Smooth muscle cell (in vitro differentiated cells): ENCODE results near the gene DLEC1. TPM values are rescaled to one million over a fixed set of nuclear protein-coding genes. Genes with fewer than 3 reads are reported as not detected.

Source experiments
- DNase-seq: peaks from one replicate; lab custom pipeline; 2025; ENCODE audit not compliant: unreplicated experiment; lab: John Stamatoyannopoulos, UW
- H2AFZ ChIP-seq: fragments of 200-600 bp; sonication (generic); 2 replicates; pipeline ENCODE4 v1.6.0; 2016; ENCODE audit warnings: antibody characterized with exemption, low read depth, mild to moderate bottlenecking
- H3F3A ChIP-seq: fragments of 200-600 bp; sonication (generic); 2 replicates; pipeline ENCODE4 v1.6.0; 2017; ENCODE audit warnings: antibody characterized with exemption, low read depth
- H3K27ac ChIP-seq: fragments of 200-600 bp; sonication (generic); 2 replicates; pipeline ENCODE4 v1.5.1; 2016; ENCODE audit warnings: low read depth, mild to moderate bottlenecking
- H3K27me3 ChIP-seq: fragments of 200-600 bp; sonication (generic); 2 replicates; pipeline ENCODE4 v1.6.1; 2016; ENCODE audit warnings: low read depth, mild to moderate bottlenecking
- H3K36me3 ChIP-seq: fragments of 200-600 bp; sonication (generic); 2 replicates; pipeline ENCODE4 v1.5.1; 2016; ENCODE audit warnings: low read depth
- H3K4me1 ChIP-seq: fragments of 200-600 bp; sonication (generic); 2 replicates; pipeline ENCODE4 v1.5.1; 2016; ENCODE audit warnings: low read depth
- H3K4me2 ChIP-seq: fragments of 200-600 bp; sonication (generic); 2 replicates; pipeline ENCODE4 v1.6.0; 2016; ENCODE audit warnings: mild to moderate bottlenecking
- H3K4me3 ChIP-seq: fragments of 200-600 bp; sonication (generic); 2 replicates; pipeline ENCODE4 v1.5.1; 2016; ENCODE audit warnings: mild to moderate bottlenecking
- H3K79me2 ChIP-seq: fragments of 200-600 bp; sonication (generic); 2 replicates; pipeline ENCODE4 v1.6.0; 2016; ENCODE audit warnings: low read depth, mild to moderate bottlenecking
- H3K9ac ChIP-seq: fragments of 200-600 bp; sonication (generic); 2 replicates; pipeline ENCODE4 v1.6.0; 2016; ENCODE audit warnings: low read depth
- H3K9me3 ChIP-seq: fragments of 200-600 bp; sonication (generic); replicated peaks from 2 replicates; pipeline ENCODE4 v1.5.1; 2016; ENCODE audit warnings: low read depth
- H4K20me1 ChIP-seq: fragments of 200-600 bp; sonication (generic); 2 replicates; pipeline ENCODE4 v1.6.0; 2016; ENCODE audit warnings: low read depth
- CTCF ChIP-seq: fragments of 200-600 bp; sonication (generic); IDR thresholded peaks from 2 replicates; pipeline ENCODE4 v1.5.1; 2017; ENCODE audit warnings: borderline replicate concordance, mild to moderate bottlenecking, antibody characterized with exemption; ENCODE audit not compliant: insufficient read depth, poor library complexity, severe bottlenecking
- WGBS: methylation state at CpG from one replicate; pipeline ENCODE4 v1.1.7; 2016; ENCODE audit warnings: low lambda C conversion rate; 5-methylcytosine and 5-hydroxymethylcytosine counted together
- polyA plus RNA-seq: library from polyadenylated mRNA; unstranded; fragments of >200 nt; fragmentation: Nextera tagmentation; extraction: Ambion mirVana; gene quantifications from 2 replicates; pipeline ENCODE4 v1.2.1, GENCODE V29; 2016
- total RNA-seq: library from RNA; depleted of rRNA; stranded (reverse); fragments of >200 nt; gene quantifications from 2 replicates; pipeline ENCODE4 v1.2.3, GENCODE V29; 2014

DLEC1 gene
- total and polyA plus RNA-seq, 2 experiments from 2014 or later = 0.27 to 0.61 TPM

- TF ChIP-seq CTCF = no peak
- H3K9me3 ChIP-seq = no peaks in the 10 kb centered on the region
Measured at GRCh38 chr3:38164643-38164951, 125.6 kb downstream of the DLEC1 start.

GRCh38 chr3:38164952-38165721, 126.1 kb downstream of the DLEC1 start, which contains the start of gene OXSR1:
Gene OXSR1, plus strand, starts transcription at chr3:38165537. Its CDS starts 340 bp downstream, at chr3:38165877.
- no peak for TF ChIP-seq CTCF
- Histone ChIP-seq H3K4me1 (peaks cover 29% of the 10 kb centered on the region), H3K36me3 (no peaks in the 10 kb centered on the region), H4K20me1 (peaks cover 25% of the 10 kb centered on the region), H3K4me3 (peak within 1 kb of the TSS; percentile 85), H3K9ac (peak within 1 kb of the TSS; percentile 91), H3K27ac (peak within 1 kb of the TSS; percentile 99), H3F3A (peaks cover 21% of the 10 kb centered on the region), H2AFZ (peak within 1 kb of the TSS; percentile 92), H3K27me3 (no peaks in the 10 kb centered on the region), H3K79me2 (peaks cover 43% of the 10 kb centered on the region), H3K4me2 (peak within 1 kb of the TSS; percentile 89), H3K9me3 (no peaks in the 10 kb centered on the region)
- peak; percentile 96 for DNase-seq
- 2% methylated on average over 54 of the region's 57 CpGs for WGBS

More at GRCh38 chr3:38164643-38164951, 125.6 kb downstream of the DLEC1 start:
- Histone ChIP-seq H3K27me3 (no peaks in the 10 kb centered on the region), H3K4me2 (peak overlapping the region; percentile 89), H3K4me3 (peak overlapping the region; percentile 85), H3K27ac (peak overlapping the region; percentile 99), H3K4me1 (peaks cover 29% of the 10 kb centered on the region), H3F3A (peaks cover 21% of the 10 kb centered on the region), H3K79me2 (peaks cover 38% of the 10 kb centered on the region), H3K36me3 (no peaks in the 10 kb centered on the region), H3K9ac (peak overlapping the region; percentile 91), H2AFZ (peak overlapping the region; percentile 92), H4K20me1 (peaks cover 19% of the 10 kb centered on the region)
- DNase-seq = no peak
- WGBS = 12% methylated on average over 17 of the region's 17 CpGs

- DNase-seq = no peak
- Histone ChIP-seq H3K9ac (peak overlapping the region; percentile 91), H3K79me2 (peaks cover 51% of the 10 kb centered on the region), H3K4me1 (peaks cover 29% of the 10 kb centered on the region), H3K36me3 (no peaks in the 10 kb centered on the region), H3F3A (peaks cover 21% of the 10 kb centered on the region), H4K20me1 (peaks cover 32% of the 10 kb centered on the region), H3K4me2 (peak overlapping the region; percentile 89), H3K27ac (peak overlapping the region; percentile 99), H3K27me3 (no peaks in the 10 kb centered on the region), H2AFZ (peak overlapping the region; percentile 89), H3K4me3 (peak overlapping the region; percentile 85), H3K9me3 (no peaks in the 10 kb centered on the region)
- WGBS = 1% methylated on average over 22 of the region's 62 CpGs
- no peak for TF ChIP-seq CTCF
Measured at GRCh38 chr3:38165722-38166387, 126.8 kb downstream of the DLEC1 start.
